Kidney (tissue), 14 donors: ENCODE measurements around the gene SYNGR2. TPM values are rescaled to one million over a fixed set of nuclear protein-coding genes. Genes with fewer than 3 reads are reported as not detected.

ENCODE experiments used
- DNase-seq, 5 donors: peaks; one replicate each; pipeline ENCODE4 v3.0.0-alpha.2; 2013 to 2020
- FAIRE-seq: peaks from 2 replicates; lab custom pipeline; 2012; peaks lifted over from hg19 to GRCh38; lab: Jason Lieb, UNC
- H3K27ac ChIP-seq, 2 donors: one replicate each; pipeline ENCODE4 v1.7.0; 2013; ENCODE audit warnings: low read depth in 2 of 2, low read length in 2 of 2, inconsistent platforms in 1 of 2
- H3K27me3 ChIP-seq: one replicate; pipeline ENCODE4 v1.7.1; 2013; ENCODE audit warnings: low read length, inconsistent platforms; ENCODE audit not compliant: control insufficient read depth, insufficient read depth
- H3K36me3 ChIP-seq, 3 donors: one replicate each; pipeline versions ENCODE4 v1.7.0 to v1.7.1; 2013; ENCODE audit warnings: low read length in 3 of 3, control low read depth in 1 of 3, inconsistent platforms in 1 of 3; ENCODE audit not compliant: insufficient read depth in 3 of 3, control insufficient read depth in 2 of 3
- H3K4me1 ChIP-seq, 3 donors: one replicate each; pipeline versions ENCODE4 v1.7.0 to v1.7.1; 2013; ENCODE audit warnings: low read length in 3 of 3, inconsistent platforms in 1 of 3, low read depth in 1 of 3; ENCODE audit not compliant: control insufficient read depth in 2 of 3, insufficient read depth in 2 of 3
- H3K4me3 ChIP-seq, 3 donors: one replicate each; pipeline versions ENCODE4 v1.7.0 to v1.8.1; 2013; ENCODE audit warnings: low read length in 3 of 3, control low read depth in 1 of 3, inconsistent platforms in 1 of 3
- H3K9ac ChIP-seq, 3 donors: one replicate each; pipeline versions ENCODE4 v1.7.0 to v1.7.1; 2013; ENCODE audit warnings: low read length in 3 of 3, control low read depth in 1 of 3, inconsistent platforms in 1 of 3
- H3K9me3 ChIP-seq, 3 donors: one replicate each; pipeline versions ENCODE4 v1.7.0 to v1.7.1; 2013; ENCODE audit warnings: low read length in 3 of 3, control low read depth in 1 of 3, inconsistent platforms in 1 of 3; ENCODE audit not compliant: control insufficient read depth in 2 of 3, insufficient read depth in 1 of 3
- CTCF ChIP-seq: IDR thresholded peaks from 3 replicates; pipeline ENCODE4 v1.5.1; 2012; ENCODE audit warnings: mild to moderate bottlenecking, moderate library complexity, borderline replicate concordance; ENCODE audit not compliant: insufficient read depth; ENCODE audit errors: extremely low read depth
- intact Hi-C: fragments of 100-400 bp; cut with DNase I; formaldehyde crosslinking; loops from one replicate; pipeline ENCODE4 v1.11.1; 2022
- polyA plus RNA-seq: library from polyadenylated mRNA; stranded (reverse); fragments of 350-450 nt; fragmentation: Illumina TruSeq; extraction: RNeasy Lipid Tissue Mini Kit (QIAGEN cat#74804); gene quantifications from one replicate; pipeline ENCODE4 v1.2.3, GENCODE V29; 2014; ENCODE audit warnings: low read depth, low replicate concordance; ENCODE audit not compliant: insufficient read depth
- total RNA-seq: library from RNA; stranded (reverse); fragmentation: NEBNext Ultra II Directional; extraction: Animal tissue kit (Norgen Biotek cat#: 25700); gene quantifications from one replicate; pipeline ENCODE4 v1.2.1, GENCODE V29; 2021
- donor health status: control.
- donor health status: control.
- donor health status: control.
- donor health status: control.
- donor health status: control.
- donor health status: DM: yes; HTN: yes; CAD: no.
- donor health status: Normal renal cell carcinoma (clear cell type).

Gene SYNGR2
- total and polyA plus RNA-seq, 2 donors from 2014 or later: 149 to 165 TPM

DNA sequence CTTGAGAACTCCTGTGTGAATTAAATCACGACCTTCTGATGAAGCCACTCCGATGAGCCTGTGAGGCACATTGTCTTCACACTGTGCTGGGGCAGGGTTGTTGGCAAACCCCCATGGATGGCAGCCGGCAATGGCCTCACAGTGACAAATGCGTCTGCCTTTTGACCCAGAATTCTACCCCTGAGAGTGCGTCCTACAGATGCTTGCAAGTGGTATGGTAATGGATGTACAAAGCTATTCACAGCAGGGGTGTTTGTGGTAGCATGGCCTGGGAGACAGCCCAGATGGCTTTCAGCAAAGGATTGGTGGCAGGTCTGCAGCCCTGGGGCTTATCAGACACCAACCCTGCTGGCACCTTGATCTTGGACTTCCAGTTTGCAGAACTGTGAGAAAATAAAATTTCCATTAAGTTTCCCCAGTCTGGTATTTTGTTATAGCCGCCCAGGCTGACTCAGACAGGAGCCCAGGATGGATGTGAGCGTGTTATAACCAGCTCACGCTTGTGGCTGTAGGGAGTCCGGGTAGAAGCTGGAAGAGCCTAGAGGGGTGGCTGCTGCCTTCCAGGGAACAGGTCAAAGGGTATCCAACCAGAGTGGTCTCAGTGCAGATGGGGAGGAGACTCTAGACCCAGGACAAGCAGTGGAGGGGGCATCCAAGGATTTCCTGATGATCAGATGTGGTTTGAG, 28.9 kb downstream of the SYNGR2 start:
- H3K36me3 ChIP-seq: peaks cover 0 to 19% (median 7%) of the 10 kb centered on the region in 3 donors
- intact Hi-C loops: no loop called here
- peaks cover 0 to 7% (median 0%) of the 10 kb centered on the region in 3 donors for H3K4me1 ChIP-seq
- no peak overlapping the region for H3K27ac ChIP-seq
- no peak overlapping the region for H3K9ac ChIP-seq
- no peaks in the 10 kb centered on the region for H3K9me3 ChIP-seq
- DNase-seq: no peak
- no peak overlapping the region for H3K4me3 ChIP-seq
- TF ChIP-seq CTCF: no peak
- H3K27me3 ChIP-seq: no peaks in the 10 kb centered on the region
- FAIRE-seq: no peak

GRCh38 chr17:78200451-78200850, 32.1 kb downstream of the SYNGR2 start:
- Histone ChIP-seq H3K36me3 (peaks cover 0 to 30% (median 16%) of the 10 kb centered on the region in 3 donors), H3K4me1 (no peaks in the 10 kb centered on the region), H3K27me3 (no peaks in the 10 kb centered on the region), H3K9ac (no peak overlapping the region), H3K27ac (no peak overlapping the region), H3K9me3 (no peaks in the 10 kb centered on the region), H3K4me3 (no peak overlapping the region)
- no peak for DNase-seq
- intact Hi-C loops: no loop called here
- FAIRE-seq: no peak
- no peak for TF ChIP-seq CTCF

DNA sequence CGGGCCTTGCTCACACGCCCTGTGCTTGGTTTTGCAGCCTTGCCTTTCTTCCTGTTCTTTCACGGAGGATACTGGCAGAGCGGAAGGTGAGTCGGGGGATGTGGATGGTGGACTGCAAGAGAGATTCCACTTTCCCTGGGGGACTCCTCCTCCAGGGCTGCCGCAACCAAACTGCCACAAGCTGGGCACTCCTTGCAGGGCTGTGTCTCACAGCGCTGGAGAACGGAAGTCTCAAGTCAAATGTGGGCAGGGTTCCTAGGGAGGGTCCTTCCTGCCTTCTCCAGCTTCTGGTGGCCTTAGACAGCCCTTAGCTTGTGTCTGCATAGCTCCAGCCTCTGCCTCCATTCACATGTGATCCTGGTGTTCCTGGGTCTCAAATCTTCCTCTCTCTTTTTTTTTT, 34.3 kb downstream of the SYNGR2 start:
- TF ChIP-seq CTCF: no peak
- peaks cover 0 to 17% (median 10%) of the 10 kb centered on the region in 3 donors for H3K36me3 ChIP-seq
- no peak for FAIRE-seq
- no peak overlapping the region for H3K27ac ChIP-seq
- DNase-seq: no peak
- H3K9me3 ChIP-seq: no peaks in the 10 kb centered on the region
- no peak overlapping the region for H3K4me3 ChIP-seq
- H3K4me1 ChIP-seq: no peaks in the 10 kb centered on the region
- intact Hi-C loops: no loop called here
- H3K27me3 ChIP-seq: no peaks in the 10 kb centered on the region
- H3K9ac ChIP-seq: no peak overlapping the region
